Neural cell (in vitro differentiated cells): ENCODE results near the gene ARMH3. TPM values are rescaled to one million over a fixed set of nuclear protein-coding genes. Genes with fewer than 3 reads are reported as not detected.

Source experiments
- H2AFZ ChIP-seq: fragments of 200-600, 300-800 bp; sonication (generic), shearing (Covaris generic); 2 replicates; pipeline ENCODE4 v1.6.0; 2014; ENCODE audit warnings: low read depth, mild to moderate bottlenecking, antibody characterized with exemption, low read length, moderate library complexity
- H3F3A ChIP-seq: fragments of 200-600 bp; shearing (Covaris generic); 2 replicates; pipeline ENCODE4 v1.6.1; 2016; ENCODE audit warnings: mild to moderate bottlenecking, moderate library complexity, mixed read lengths, antibody characterized with exemption, low read length; ENCODE audit not compliant: insufficient read depth, poor library complexity, severe bottlenecking
- H3K27ac ChIP-seq: fragments of 200-600, 300-800 bp; sonication (generic), shearing (Covaris generic); 2 replicates; pipeline ENCODE4 v1.5.1; 2014; ENCODE audit warnings: mild to moderate bottlenecking, low read length, moderate library complexity
- H3K27me3 ChIP-seq: fragments of 300-800, 200-600 bp; sonication (generic), shearing (Covaris generic); 2 replicates; pipeline ENCODE4 v1.6.0; 2014; ENCODE audit warnings: mild to moderate bottlenecking, low read depth, low read length, moderate library complexity; ENCODE audit not compliant: insufficient read depth
- H3K36me3 ChIP-seq: fragments of 300-800, 200-600 bp; sonication (generic), shearing (Covaris generic); 2 replicates; pipeline ENCODE4 v1.5.1; 2014; ENCODE audit warnings: mild to moderate bottlenecking, antibody characterized with exemption, low read length, moderate library complexity; ENCODE audit not compliant: insufficient read depth
- H3K4me2 ChIP-seq: fragments of 300-800, 200-600 bp; sonication (generic), shearing (Covaris generic); 2 replicates; pipeline ENCODE4 v1.6.0; 2014; ENCODE audit warnings: mild to moderate bottlenecking, low read length
- H3K4me3 ChIP-seq: fragments of 300-800, 200-600 bp; sonication (generic), shearing (Covaris generic); 2 replicates; pipeline ENCODE4 v1.5.1; 2014; ENCODE audit warnings: mild to moderate bottlenecking, low read length, moderate library complexity
- H3K79me2 ChIP-seq: fragments of 200-600 bp; shearing (Covaris generic); replicated peaks from 2 replicates; pipeline ENCODE4 v1.6.0; 2014; ENCODE audit warnings: mild to moderate bottlenecking, low read length, moderate library complexity; ENCODE audit not compliant: insufficient read depth
- H3K9ac ChIP-seq: fragments of 300-800, 200-600 bp; sonication (generic), shearing (Covaris generic); 2 replicates; pipeline ENCODE4 v1.6.1; 2016; ENCODE audit warnings: mild to moderate bottlenecking, low read length, mixed read lengths
- H3K9me2 ChIP-seq: fragments of 200-600 bp; shearing (Covaris generic); 2 replicates; pipeline ENCODE4 v1.6.1; 2016; ENCODE audit warnings: mild to moderate bottlenecking, low read length, mixed read lengths; ENCODE audit not compliant: insufficient read depth
- H3K9me3 ChIP-seq: fragments of 200-600, 300-800 bp; sonication (generic), shearing (Covaris generic); 2 replicates; pipeline ENCODE4 v1.6.1; 2016; ENCODE audit warnings: mild to moderate bottlenecking, mixed run types, low read length, moderate library complexity, mixed read lengths
- H4K20me1 ChIP-seq: fragments of 200-600 bp; shearing (Covaris generic); 2 replicates; pipeline ENCODE4 v1.6.1; 2016; ENCODE audit warnings: mild to moderate bottlenecking, mixed run types; ENCODE audit not compliant: insufficient read depth
- EP300 ChIP-seq: fragments of 450-650 bp; conservative IDR thresholded peaks from 2 replicates; pipeline ENCODE4 v1.6.1; 2014; ENCODE audit warnings: antibody characterized with exemption, mild to moderate bottlenecking, moderate library complexity; ENCODE audit not compliant: poor library complexity, severe bottlenecking
- EZH2 ChIP-seq: fragments of 200-600, 300-800 bp; shearing (Covaris generic), sonication (generic); IDR thresholded peaks from 2 replicates; pipeline ENCODE4 v1.6.1; 2014; ENCODE audit warnings: antibody characterized with exemption, low read length, borderline replicate concordance, mild to moderate bottlenecking; ENCODE audit not compliant: insufficient read depth, poor library complexity, severe bottlenecking
- MXI1 ChIP-seq: fragments of 450-650 bp; conservative IDR thresholded peaks from 2 replicates; pipeline ENCODE4 v1.6.1; 2014; ENCODE audit warnings: antibody characterized with exemption, mild to moderate bottlenecking; ENCODE audit not compliant: poor library complexity, severe bottlenecking
- POLR2AphosphoS5 ChIP-seq: IDR thresholded peaks from 2 replicates; pipeline ENCODE4 v1.6.1; 2012
- RAD21 ChIP-seq: fragments of 450-650 bp; conservative IDR thresholded peaks from 2 replicates; pipeline ENCODE4 v1.6.1; 2014; ENCODE audit warnings: antibody characterized with exemption, mild to moderate bottlenecking, moderate library complexity
- SMC3 ChIP-seq: fragments of 450-650 bp; conservative IDR thresholded peaks from 2 replicates; pipeline ENCODE4 v1.6.1; 2014; ENCODE audit warnings: antibody characterized with exemption, mild to moderate bottlenecking, moderate library complexity; ENCODE audit not compliant: poor library complexity
- TAF1 ChIP-seq: IDR thresholded peaks from 2 replicates; pipeline ENCODE4 v1.6.1; 2012; ENCODE audit warnings: low read depth
- polyA plus RNA-seq: library from polyadenylated mRNA; depleted of rRNA; stranded (reverse); fragments of >200 nt; gene quantifications from 2 replicates; pipeline ENCODE4 v1.2.3, GENCODE V29; 2014
- TF ChIP-seq, protein P1 (sequence below): fragments of 450-650 bp; IDR thresholded peaks from 2 replicates; pipeline ENCODE4 v1.5.1; 2014; ENCODE audit warnings: antibody characterized with exemption, mild to moderate bottlenecking, moderate library complexity; ENCODE audit not compliant: poor library complexity, severe bottlenecking
- TF ChIP-seq, protein P2 (sequence below): IDR thresholded peaks from 2 replicates; pipeline ENCODE4 v1.6.1; 2012; ENCODE audit warnings: borderline replicate concordance

ARMH3 gene
- polyA plus RNA-seq, 1 donor from 2014 or later = 13.4 TPM

DNA sequence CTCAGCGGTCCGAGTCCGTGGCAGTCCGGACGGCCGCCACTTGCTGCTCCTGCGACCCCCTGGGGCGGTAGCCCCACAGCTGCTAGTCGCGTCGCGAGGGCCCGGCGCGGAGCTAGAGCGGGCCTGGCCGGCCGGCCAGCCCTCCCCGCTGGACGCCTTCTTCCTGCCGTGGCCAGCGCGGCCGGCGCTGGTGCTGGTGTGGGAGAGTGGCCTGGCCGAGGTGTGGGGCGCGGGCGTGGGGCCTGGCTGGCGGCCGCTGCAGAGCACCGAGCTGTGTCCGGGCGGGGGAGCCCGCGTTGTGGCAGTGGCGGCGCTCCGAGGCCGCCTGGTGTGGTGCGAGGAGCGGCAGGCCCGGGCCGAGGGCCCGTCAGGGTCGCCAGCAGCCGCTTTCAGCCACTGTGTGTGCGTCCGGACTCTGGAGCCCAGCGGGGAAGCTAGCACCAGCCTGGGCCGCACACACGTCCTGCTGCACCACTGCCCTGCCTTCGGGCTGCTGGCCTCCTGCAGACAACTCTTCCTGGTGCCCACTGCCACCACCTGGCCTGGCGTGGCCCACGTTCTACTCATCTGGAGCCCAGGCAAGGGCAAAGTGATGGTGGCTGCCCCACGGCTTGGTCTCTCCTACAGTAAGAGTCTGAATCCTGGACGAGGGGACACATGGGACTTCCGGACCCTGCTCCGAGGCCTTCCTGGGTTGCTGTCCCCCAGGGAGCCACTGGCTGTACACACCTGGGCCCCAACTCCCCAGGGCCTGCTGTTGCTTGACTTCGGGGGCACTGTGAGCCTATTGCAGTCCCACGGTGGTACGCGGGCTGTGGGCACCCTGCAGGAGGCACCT lies 9.8 kb upstream of the ARMH3 start:
- Histone ChIP-seq H3F3A (no peaks in the 10 kb centered on the region), H3K36me3 (no peaks in the 10 kb centered on the region), H3K9me2 (no peaks in the 10 kb centered on the region), H2AFZ (peak overlapping the region; percentile 51), H3K9ac (peak overlapping the region; percentile 85), H3K27ac (no peak overlapping the region), H3K79me2 (no peaks in the 10 kb centered on the region), H3K4me3 (peak overlapping the region; percentile 90), H3K4me2 (peak overlapping the region; percentile 51), H3K27me3 (no peaks in the 10 kb centered on the region), H4K20me1 (no peaks in the 10 kb centered on the region), H3K9me3 (no peaks in the 10 kb centered on the region)
- no peak for TF ChIP-seq POLR2AphosphoS5
- no peak for TF ChIP-seq MXI1
- no peak for TF ChIP-seq EZH2
- TF ChIP-seq, protein P1, sequence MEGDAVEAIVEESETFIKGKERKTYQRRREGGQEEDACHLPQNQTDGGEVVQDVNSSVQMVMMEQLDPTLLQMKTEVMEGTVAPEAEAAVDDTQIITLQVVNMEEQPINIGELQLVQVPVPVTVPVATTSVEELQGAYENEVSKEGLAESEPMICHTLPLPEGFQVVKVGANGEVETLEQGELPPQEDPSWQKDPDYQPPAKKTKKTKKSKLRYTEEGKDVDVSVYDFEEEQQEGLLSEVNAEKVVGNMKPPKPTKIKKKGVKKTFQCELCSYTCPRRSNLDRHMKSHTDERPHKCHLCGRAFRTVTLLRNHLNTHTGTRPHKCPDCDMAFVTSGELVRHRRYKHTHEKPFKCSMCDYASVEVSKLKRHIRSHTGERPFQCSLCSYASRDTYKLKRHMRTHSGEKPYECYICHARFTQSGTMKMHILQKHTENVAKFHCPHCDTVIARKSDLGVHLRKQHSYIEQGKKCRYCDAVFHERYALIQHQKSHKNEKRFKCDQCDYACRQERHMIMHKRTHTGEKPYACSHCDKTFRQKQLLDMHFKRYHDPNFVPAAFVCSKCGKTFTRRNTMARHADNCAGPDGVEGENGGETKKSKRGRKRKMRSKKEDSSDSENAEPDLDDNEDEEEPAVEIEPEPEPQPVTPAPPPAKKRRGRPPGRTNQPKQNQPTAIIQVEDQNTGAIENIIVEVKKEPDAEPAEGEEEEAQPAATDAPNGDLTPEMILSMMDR = no peak
- TF ChIP-seq TAF1 = no peak
- no peak for TF ChIP-seq EP300
- TF ChIP-seq, protein P2, sequence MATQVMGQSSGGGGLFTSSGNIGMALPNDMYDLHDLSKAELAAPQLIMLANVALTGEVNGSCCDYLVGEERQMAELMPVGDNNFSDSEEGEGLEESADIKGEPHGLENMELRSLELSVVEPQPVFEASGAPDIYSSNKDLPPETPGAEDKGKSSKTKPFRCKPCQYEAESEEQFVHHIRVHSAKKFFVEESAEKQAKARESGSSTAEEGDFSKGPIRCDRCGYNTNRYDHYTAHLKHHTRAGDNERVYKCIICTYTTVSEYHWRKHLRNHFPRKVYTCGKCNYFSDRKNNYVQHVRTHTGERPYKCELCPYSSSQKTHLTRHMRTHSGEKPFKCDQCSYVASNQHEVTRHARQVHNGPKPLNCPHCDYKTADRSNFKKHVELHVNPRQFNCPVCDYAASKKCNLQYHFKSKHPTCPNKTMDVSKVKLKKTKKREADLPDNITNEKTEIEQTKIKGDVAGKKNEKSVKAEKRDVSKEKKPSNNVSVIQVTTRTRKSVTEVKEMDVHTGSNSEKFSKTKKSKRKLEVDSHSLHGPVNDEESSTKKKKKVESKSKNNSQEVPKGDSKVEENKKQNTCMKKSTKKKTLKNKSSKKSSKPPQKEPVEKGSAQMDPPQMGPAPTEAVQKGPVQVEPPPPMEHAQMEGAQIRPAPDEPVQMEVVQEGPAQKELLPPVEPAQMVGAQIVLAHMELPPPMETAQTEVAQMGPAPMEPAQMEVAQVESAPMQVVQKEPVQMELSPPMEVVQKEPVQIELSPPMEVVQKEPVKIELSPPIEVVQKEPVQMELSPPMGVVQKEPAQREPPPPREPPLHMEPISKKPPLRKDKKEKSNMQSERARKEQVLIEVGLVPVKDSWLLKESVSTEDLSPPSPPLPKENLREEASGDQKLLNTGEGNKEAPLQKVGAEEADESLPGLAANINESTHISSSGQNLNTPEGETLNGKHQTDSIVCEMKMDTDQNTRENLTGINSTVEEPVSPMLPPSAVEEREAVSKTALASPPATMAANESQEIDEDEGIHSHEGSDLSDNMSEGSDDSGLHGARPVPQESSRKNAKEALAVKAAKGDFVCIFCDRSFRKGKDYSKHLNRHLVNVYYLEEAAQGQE = no peak
- TF ChIP-seq SMC3 = no peak

DNA sequence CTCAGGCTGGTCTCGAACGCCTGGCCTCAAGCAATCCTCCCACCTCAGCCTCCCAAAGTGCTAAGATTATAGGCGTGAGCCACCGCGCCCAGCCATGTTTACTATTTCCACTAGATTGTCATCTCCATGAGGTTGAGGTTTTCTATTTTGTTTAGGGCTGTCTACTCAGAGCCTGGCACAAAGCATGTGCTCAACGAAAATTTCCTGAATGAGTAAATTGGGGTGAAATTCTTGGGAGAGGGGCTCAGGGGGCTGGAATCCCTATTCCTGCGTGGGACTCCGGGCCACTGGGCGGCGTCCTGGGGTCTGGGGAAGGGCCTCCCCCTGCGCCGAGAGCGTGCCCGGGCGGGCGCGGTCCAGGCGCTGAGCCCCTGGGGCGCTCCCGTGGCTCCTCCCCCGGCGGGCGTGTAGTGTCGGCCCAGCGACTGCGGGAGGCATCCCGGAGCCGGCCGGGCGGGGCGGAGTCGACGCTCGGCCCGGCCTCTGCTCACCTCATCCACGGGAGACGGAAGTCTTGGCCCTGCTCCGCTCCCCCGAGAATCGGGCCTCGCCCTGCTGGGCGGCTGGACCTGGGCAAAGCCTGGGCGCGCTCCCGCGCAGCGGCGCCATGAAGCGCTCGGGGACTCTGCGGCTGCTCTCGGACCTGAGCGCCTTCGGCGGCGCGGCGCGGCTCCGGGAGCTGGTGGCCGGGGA lies 9.0 kb upstream of the ARMH3 start, which contains the start of gene HPS6:
TSS of gene HPS6 (plus strand) at position 482 of the 693 bp plus-strand sequence. CDS start at position 608, 126 bp downstream.
- no peaks in the 10 kb centered on the region for H3K9me2 ChIP-seq

More for the DNA sequence above, 9.0 kb upstream of the ARMH3 start, which contains the start of gene HPS6:
- H3K79me2 ChIP-seq = no peaks in the 10 kb centered on the region
- H3K9me3 ChIP-seq = no peaks in the 10 kb centered on the region
- H2AFZ ChIP-seq = peak within 1 kb of the TSS; percentile 51
- peak within 1 kb of the TSS; percentile 85 for H3K9ac ChIP-seq
- no peaks in the 10 kb centered on the region for H3F3A ChIP-seq
- no peaks in the 10 kb centered on the region for H4K20me1 ChIP-seq
- no peak for TF ChIP-seq TAF1
- peak; percentile 65 for TF ChIP-seq MXI1
- TF ChIP-seq EZH2 = no peak
- TF ChIP-seq EP300 = no peak
- peak; percentile 25 for TF ChIP-seq POLR2AphosphoS5
- TF ChIP-seq RAD21 = no peak
- TF ChIP-seq, protein P1 = peak; percentile 56
- peak; percentile 17 for TF ChIP-seq SMC3
- TF ChIP-seq, protein P2 = peak; percentile 23
- peak within 1 kb of the TSS; percentile 16 for H3K27ac ChIP-seq
- H3K27me3 ChIP-seq = no peaks in the 10 kb centered on the region
- H3K36me3 ChIP-seq = no peaks in the 10 kb centered on the region
- H3K4me2 ChIP-seq = peak within 1 kb of the TSS; percentile 51
- H3K4me3 ChIP-seq = peak within 1 kb of the TSS; percentile 90
